HG02678 (cell line): ENCODE measurements around the gene PRR5.
"Not testable (repeated sequence)": the region's sequence is repeated elsewhere in the genome, so short reads cannot be mapped to it uniquely, and the experiment has no call there.

Experiments
- ATAC-seq: cut with Tn5 transposase; IDR thresholded peaks from one replicate; pipeline ENCODE4 v1.9.1; 2021; ENCODE audit warnings: mild to moderate bottlenecking, moderate library complexity; ENCODE audit not compliant: unreplicated experiment

Gene PRR5

DNA sequence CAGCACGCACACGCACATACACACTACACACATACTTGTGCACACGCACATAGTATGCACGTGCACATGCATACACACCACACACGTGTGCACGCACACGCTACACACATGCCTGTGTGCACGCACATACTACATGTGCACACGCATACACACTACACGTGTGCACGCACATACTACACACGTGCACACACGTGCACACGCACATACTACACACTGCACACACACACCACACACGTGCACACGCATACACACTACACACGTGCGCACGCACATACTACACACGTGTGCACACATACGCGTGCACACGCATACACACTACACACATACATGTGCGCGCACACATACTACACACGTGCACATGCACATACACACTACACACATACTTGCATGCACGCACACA lies 30.7 kb downstream of the PRR5 start:
- no peak for ATAC-seq

DNA sequence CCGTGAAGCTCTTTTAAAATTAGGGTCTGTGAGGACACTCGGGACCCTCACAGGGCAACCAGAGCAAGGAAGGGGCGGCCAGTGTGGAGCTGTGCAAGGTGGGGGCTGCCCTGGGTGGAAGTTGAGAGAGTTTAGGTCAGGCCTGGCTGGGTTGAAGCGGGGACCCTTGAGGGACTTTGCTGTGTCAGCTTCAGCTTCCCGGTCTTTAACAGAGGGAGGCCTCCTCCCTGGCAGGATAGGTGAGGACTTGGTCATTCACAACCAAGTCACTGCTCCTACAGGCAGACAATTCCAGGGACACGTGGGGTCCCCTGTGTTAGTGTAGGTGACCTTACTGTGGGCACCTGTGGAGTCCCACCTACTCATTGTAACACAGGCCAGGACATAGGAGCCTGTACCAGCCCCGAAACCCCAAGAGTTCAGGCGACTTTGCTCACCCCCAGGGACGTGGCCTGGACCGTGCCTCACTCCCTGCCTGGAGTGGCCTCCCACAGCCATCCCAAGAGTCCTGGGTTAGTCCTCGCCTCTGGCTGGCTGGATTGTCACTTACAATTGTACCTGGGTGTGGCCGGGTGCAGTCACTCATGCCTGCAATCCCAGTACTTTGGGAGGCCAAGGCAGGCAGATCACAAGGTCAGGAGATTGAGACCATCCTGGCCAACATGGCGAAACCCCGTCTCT lies 31.6 kb downstream of the PRR5 start:
- ATAC-seq, result no peak

- no peak for ATAC-seq
These were observed 32.3 kb downstream of the PRR5 start for GRCh38 chr22:44734278-44734677.

DNA sequence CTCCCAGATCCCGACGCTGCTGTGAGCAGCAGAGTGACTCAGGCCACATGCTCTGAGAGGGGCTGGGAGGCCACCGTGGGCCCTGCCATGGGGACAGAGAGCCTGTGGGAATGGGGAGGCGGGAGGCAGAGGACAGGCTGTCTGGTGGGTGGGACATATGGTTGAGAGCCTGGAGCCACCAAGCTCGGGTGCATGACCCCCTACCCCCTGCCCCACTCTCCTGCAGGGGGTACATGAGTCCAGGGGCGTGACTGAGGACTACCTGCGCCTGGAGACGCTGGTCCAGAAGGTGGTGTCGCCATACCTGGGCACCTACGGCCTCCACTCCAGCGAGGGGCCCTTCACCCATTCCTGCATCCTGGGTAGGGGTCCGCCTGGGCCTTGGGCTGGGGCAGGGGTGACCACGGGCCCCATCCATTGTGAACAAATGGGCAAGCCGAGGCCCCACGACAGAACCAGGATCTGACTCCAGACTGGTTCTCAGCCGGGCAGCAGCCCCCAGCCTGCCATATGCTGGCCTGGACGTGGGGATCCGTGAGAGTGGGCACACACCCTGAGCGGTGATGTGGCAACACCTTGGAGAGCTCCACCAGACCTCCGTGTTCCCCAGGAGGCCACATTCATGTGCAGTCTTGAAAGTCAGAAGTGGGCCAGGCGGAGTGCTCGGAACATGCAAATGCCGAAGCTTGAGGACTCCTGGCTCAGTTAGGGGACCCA lies 33.0 kb downstream of the PRR5 start:
- no peak for ATAC-seq

DNA sequence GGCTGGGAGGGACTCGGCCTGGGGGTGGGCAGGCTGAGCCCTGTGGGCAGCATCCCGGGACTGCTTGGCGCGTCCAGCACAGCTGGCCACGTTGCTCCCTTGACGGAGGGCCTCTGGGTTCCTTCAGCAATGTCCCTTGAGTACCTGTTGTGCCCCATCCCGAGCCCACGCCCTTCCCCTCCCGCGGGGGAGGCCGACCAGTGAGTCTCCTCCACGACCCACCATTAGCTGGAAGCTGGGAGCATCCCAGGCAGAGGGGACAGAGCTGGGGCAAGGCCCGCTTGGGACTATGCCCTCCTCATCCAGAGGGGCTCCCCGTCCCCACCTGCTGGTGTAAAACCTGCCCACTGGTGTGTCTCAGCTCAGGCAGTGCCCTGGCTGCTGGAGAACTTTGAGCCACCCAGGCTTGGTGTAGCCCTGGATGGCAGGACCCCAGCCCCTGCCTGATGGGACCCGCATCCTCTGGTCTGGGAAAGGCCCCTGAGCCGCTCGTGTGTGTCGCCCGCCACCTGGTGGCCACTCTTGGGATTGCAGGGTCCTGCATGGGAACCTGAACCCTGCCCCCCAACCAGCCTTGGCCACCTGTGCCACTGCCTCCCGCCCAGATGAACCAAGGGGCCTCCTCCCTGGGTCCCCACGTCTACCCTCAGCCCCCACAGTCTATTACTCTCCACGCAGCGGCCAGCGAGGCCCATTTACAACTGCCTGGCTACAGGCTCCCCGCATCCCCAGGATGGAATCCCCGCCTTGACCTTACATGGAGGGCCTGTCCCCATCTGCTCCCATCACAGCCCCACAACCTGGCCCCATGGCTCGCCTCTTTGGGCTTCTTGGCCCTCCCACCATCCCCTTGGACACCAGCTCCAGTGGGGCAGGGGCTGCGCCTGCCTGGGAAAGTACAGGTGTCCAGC lies 33.8 kb downstream of the PRR5 start:
- no peak for ATAC-seq

GRCh38 chr22:44736581-44737405 lies 34.8 kb downstream of the PRR5 start:
- ATAC-seq, result no peak

DNA sequence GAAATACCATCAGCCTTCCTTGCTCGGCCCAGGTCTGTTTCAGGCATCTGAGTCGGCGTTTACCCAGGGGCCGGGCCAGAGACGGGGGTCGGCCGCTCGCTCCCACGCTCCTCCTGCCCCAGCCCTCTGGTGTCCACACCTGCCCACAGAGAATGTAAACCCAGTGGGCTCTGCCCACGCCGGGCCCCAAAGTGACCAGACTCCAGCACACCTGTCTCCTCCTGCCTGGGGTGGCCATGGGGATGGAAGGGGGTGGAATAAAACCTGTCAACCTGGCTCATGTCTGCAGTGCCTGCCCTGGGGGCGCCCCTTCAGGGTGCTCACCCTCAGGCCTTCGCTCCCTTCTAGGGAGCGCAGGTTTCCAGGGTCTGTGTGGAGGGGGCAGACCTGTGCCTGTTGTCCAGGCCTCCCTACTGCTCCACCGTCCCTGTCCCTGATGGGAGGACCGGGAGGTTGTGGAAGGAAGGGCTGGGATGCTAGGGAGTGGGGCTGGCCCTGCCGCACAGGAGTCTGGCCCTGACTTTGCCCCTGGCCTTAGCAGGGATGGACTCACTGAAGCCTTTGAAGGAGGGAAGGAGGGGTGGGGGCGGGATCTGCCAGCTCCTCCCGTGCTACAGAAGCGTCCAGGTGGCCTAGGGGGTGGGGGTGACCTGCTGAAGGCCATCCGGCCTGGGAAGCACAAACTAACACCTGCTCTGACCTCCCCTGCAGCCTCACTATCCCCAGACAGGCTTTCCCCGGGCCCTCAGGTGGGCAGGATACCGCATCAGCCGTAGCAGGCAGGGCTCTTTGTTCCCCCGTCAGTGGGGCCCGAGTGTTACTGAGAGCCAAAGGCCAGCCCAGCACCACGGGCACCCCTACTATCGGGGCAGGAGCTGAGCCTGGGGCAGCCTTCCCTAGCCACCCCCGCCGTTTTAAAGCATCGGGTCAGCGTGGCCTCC lies 35.7 kb downstream of the PRR5 start:
- ATAC-seq, result no peak

GRCh38 chr22:44738347-44738715 lies 36.3 kb downstream of the PRR5 start:
- no peak for ATAC-seq

GRCh38 chr22:44739024-44739423 lies 37.0 kb downstream of the PRR5 start:
- no peak for ATAC-seq

DNA sequence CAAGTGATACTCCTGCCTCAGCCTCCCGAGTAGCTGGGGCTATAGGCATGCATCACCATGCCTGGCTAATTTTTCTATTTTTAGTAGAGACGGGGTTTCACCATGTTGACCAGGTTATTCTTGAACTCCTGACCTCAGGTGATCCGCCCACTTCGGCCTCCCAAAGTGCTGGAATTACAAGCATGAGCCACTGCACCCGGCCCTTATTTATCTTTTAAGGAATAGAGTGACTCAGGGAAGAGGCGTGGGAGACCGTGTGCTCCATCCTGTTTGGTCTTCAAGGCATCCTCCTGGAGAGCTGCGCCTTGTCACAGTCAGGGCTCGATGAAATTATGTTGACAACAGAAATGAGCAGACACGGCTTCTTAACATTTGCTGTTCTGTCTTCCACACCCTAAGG lies 37.7 kb downstream of the PRR5 start:
- ATAC-seq, result not testable (repeated sequence)

DNA sequence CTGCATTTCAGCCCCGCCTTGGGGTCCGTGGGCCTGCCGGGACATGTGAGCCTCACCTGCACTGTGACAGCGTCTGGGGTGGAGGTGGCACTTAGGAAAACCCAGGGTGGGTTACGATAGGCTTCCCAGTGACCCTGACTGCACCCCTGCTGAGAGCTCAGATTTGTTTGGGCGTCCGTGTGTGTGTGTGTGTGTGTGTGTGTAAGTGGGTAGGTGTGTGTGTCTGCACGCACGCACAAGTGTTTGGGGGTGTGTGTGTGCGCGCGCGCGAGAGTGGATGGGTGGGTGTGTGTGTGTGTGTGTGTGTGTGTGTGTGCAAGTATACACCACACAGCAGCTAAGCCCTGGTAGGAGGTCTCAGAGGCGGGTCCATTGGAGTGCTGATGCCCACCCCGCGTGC lies 38.3 kb downstream of the PRR5 start:
- no peak for ATAC-seq

DNA sequence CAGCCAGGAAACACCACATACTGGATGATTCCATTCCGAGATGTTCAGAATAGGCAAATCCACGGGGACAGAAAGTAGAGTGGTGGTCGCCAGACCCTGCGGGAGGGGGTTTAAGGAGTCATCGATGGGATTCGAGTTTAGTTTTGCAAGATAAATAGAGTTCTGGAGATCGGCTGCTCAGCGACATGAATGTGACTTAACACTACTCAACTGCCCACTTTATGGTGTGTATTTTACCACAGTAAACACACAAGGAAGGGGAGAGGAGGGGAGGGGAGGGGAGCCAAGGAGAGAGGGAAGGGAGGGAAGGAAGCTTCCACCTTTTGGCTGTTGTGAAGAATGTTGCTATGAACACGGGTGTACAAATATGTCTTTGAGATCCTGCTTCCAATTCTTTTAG lies 39.9 kb downstream of the PRR5 start:
- no peak for ATAC-seq

DNA sequence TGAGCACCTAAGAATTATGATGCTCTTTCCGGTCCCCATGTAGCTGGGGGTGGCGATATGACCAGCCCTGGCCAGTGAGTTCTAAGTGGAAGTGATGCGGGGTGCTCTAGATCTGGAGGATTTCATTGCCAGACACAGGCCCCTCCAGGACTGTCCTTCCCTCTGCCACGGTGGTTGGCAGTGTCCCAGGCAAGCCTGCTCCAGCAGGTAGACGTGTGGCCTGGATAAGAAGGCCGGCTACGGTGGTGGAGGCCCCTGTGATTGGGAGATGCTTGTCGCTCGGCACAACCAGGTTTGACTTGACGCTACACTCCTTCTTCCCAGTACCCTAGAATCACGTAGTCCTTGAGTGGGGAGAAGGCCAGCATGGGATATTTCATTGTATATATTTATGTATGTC lies 41.2 kb downstream of the PRR5 start:
- ATAC-seq, result no peak

DNA sequence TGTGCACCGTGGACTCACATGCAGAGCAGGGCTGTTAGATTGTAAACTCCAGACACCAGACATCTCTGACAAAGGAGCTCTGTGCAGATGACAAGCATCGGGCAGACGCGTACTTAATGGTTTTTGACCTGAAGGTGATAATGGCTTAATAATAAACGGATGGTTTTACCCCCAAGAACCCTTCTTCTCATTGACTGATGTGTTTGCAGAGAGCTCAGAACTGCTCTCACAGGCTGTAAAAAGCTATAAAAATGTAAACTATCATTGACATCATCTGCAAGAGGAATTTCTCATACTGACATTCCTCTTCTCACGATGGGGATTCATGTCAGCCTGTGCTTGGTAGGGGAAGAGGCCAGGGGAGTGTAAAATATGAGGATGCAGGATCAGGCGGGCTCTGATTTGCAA lies 41.8 kb downstream of the PRR5 start:
- ATAC-seq, result no peak

GRCh38 chr22:44745853-44746789 lies 44.1 kb downstream of the PRR5 start:
- ATAC-seq, result no peak

DNA sequence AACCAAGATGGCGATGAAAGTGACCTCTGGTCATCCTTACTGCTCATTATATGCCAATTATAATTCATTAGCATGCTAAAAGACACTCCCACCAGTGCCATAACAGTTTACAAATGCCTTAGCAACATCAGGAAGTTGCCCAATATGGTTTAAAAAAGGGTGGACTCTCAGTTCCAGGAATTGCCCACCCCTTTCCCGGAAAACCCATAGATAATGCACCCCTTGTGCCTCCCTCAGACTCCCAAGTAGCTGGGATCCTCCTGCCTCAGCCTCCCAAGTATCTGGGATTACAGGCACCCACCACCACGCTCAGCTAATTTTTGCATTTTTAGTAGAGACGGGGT lies 45.8 kb downstream of the PRR5 start:
- not testable (repeated sequence) for ATAC-seq

GRCh38 chr22:44748524-44748923 lies 46.5 kb downstream of the PRR5 start:
- ATAC-seq, result no peak

DNA sequence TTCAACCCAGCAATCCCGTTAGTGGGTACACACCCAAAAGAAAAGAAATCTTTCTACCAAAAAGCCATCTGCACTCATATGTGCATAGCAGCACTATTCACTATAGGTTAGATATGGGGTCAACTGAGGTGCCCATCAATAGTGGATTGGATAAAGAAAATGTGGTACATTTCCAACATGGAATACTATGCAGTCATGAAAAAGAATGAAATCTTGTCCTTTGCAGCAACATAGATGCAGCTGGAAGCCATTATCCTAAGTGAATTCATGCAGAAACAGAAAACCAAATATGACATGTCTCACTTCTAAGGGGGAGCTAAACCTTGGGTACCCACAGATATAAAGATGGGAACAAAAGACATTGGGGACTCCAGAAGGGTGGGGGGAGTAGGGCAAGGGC lies 48.5 kb downstream of the PRR5 start:
- no peak for ATAC-seq
